Sigmoid colon (tissue), 7 donors: ENCODE data around the gene ACKR4. TPM values are rescaled to one million over a fixed set of nuclear protein-coding genes. Genes with fewer than 3 reads are reported as not detected.

Experiments used
- DNase-seq: peaks from one replicate; pipeline ENCODE4 v3.0.0-alpha.2; 2019
- H3K27ac ChIP-seq, 4 donors: fragments of 200-600 bp; sonication (generic); one replicate each; pipeline ENCODE4 v1.5.1; 2016 to 2019; ENCODE audit warnings: mild to moderate bottlenecking in 1 of 4
- H3K27me3 ChIP-seq, 3 donors: fragments of 200-600 bp; sonication (generic); one replicate each; pipeline ENCODE4 v1.5.1; 2019; ENCODE audit warnings: mild to moderate bottlenecking in 1 of 3
- H3K36me3 ChIP-seq, 4 donors: fragments of 200-600 bp; sonication (generic); one replicate each; pipeline ENCODE4 v1.5.1; 2016 to 2019
- H3K4me1 ChIP-seq, 4 donors: fragments of 200-600 bp; sonication (generic); one replicate each; pipeline ENCODE4 v1.5.1; 2017 to 2019
- H3K4me3 ChIP-seq, 4 donors: fragments of 200-600 bp; sonication (generic); one replicate each; pipeline ENCODE4 v1.5.1; 2017 to 2019; ENCODE audit warnings: mild to moderate bottlenecking in 2 of 4, moderate library complexity in 1 of 4
- H3K9me3 ChIP-seq, 4 donors: fragments of 200-600 bp in 3 of 4; sonication (generic) in 3 of 4; one replicate each; pipeline versions ENCODE4 v1.5.1 to v1.6.1; 2013 to 2019
- CTCF ChIP-seq, 4 experiments: fragments of 450-650 bp in 3 of 4; fragments of 200-600 bp in 1 of 4; IDR thresholded peaks; one replicate each; pipeline ENCODE4 v1.5.1; 2016 to 2019; ENCODE audit warnings: antibody characterized with exemption in 4 of 4, mild to moderate bottlenecking in 3 of 4, moderate library complexity in 2 of 4
- EP300 ChIP-seq, 4 donors: sonication (generic); formaldehyde crosslinking; IDR thresholded peaks; one replicate each; pipeline ENCODE4 v1.6.1; 2017; ENCODE audit warnings: antibody characterized with exemption in 4 of 4
- POLR2A ChIP-seq, 2 donors: fragments of 450-650 bp; IDR thresholded peaks; one replicate each; pipeline ENCODE4 v1.6.1; 2016; ENCODE audit warnings: antibody characterized with exemption in 2 of 2, mild to moderate bottlenecking in 2 of 2, moderate library complexity in 2 of 2
- POLR2AphosphoS5 ChIP-seq, 4 donors: sonication (generic); formaldehyde crosslinking; IDR thresholded peaks; one replicate each; pipeline ENCODE4 v1.6.1; 2017; ENCODE audit warnings: antibody characterized with exemption in 4 of 4
- WGBS, 2 donors: extraction: QIAGEN DNeasy Blood & Tissue Kit; methylation state at CpG; one replicate each; pipeline ENCODE4 v1.1.7; 2013; 5-methylcytosine and 5-hydroxymethylcytosine counted together
- intact Hi-C: fragments of 100-400 bp; cut with DNase I; formaldehyde crosslinking; loops from one replicate; pipeline ENCODE4 v1.15.1; 2023
- polyA plus RNA-seq, 3 donors: library from polyadenylated mRNA; stranded (reverse); fragments of 200-250 nt; gene quantifications; one replicate each; pipeline ENCODE4 v1.2.3, GENCODE V29; 2013
- total RNA-seq, 4 donors: library from RNA; depleted of rRNA; stranded (reverse); fragments of >200 nt; gene quantifications; one replicate each; pipeline ENCODE4 v1.1.0, GENCODE V29; 2016
- donor health status: healthy with polysubstance abuse.
- donor health status: Bipolar disorder and iron deficiency.
- donor health status: healthy.

The ACKR4 gene
- total and polyA plus RNA-seq, 7 donors: 0.54 to 5.0 (median 2.0) TPM; not detected in 2

GRCh38 chr3:132561003-132561402 lies 36.1 kb upstream of the ACKR4 start:
- Histone ChIP-seq H3K36me3 (peaks cover 0 to 35% (median 5%) of the 10 kb centered on the region in 4 donors), H3K4me3 (no peak overlapping the region), H3K9me3 (no peaks in the 10 kb centered on the region), H3K27me3 (no peaks in the 10 kb centered on the region), H3K27ac (no peak overlapping the region), H3K4me1 (no peaks in the 10 kb centered on the region)
- 82 to 89% methylated on average over 4 of the region's 4 CpGs for WGBS, 2 donors
- TF ChIP-seq CTCF (IDR thresholded peaks at IDR 0.05): no peak
- TF ChIP-seq POLR2A (IDR thresholded peaks at IDR 0.05): no peak
- no peak for TF ChIP-seq POLR2AphosphoS5 (IDR thresholded peaks at IDR 0.05)
- TF ChIP-seq EP300 (IDR thresholded peaks at IDR 0.05): no peak
- DNase-seq: no peak
- intact Hi-C loops: no loop called here

DNA sequence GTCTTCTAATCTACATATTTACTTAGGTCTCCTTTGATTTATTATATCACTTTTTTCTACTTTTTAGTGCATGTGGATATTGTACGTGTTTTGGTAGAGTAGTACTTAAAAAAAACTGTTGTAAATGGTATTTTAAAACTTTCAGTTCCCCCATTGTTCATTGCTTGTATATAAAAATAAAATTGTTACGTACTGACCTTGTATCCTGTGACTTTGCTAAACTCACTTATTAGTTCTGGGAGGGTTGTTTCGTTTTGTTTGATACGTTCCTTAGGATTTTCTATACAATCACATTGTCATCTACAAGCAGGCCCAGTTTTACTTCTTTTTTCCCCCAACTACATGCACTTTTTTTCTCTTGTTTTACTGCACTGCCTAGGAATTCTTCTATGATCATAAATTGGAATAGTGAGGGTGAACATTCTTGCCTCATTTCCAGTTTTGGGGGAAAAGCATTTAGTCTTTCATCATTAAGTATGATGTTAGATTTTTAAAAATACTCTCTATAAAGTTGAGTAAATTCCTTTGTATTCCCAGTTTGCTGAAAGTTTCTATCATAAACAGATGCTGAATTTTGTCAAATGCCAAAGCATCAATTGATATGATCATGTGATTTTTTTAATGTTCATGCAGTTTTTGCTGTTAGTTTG lies 33.5 kb upstream of the ACKR4 start:
- DNase-seq: no peak
- no peak overlapping the region for H3K4me3 ChIP-seq
- TF ChIP-seq CTCF (IDR thresholded peaks at IDR 0.05) (no peak), POLR2A (IDR thresholded peaks at IDR 0.05) (no peak), EP300 (IDR thresholded peaks at IDR 0.05) (no peak), POLR2AphosphoS5 (IDR thresholded peaks at IDR 0.05) (no peak)
- no peaks in the 10 kb centered on the region for H3K9me3 ChIP-seq
- H3K36me3 ChIP-seq: peaks cover 0 to 24% (median 3%) of the 10 kb centered on the region in 4 donors
- intact Hi-C loops: no loop called here
- no peaks in the 10 kb centered on the region for H3K4me1 ChIP-seq
- H3K27ac ChIP-seq: no peak overlapping the region
- H3K27me3 ChIP-seq: no peaks in the 10 kb centered on the region
- WGBS, 2 donors: 79 to 91% methylated on average over 4 of the region's 4 CpGs

DNA sequence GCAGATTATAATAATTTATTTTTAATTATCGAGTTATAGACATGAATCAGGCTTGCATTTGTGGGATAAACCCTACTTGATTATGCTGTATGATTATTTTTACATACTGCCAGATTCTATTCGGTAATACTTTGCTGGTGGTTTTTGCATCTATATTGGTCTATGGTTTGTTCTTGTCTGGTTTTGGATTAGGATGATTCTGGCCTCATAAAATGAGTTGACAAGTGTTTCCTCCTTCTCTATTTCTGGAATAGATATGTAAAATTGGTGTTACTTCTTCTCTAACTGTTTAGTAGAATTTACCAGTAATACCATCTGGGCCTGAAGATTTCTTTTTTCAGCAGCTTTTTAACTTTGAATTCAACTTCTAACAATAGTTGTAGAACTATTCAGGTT lies 33.0 kb upstream of the ACKR4 start:
- Histone ChIP-seq H3K9me3 (no peaks in the 10 kb centered on the region), H3K27ac (no peak overlapping the region), H3K36me3 (peaks cover 0 to 19% (median under 1%) of the 10 kb centered on the region in 4 donors), H3K4me3 (no peak overlapping the region), H3K27me3 (no peaks in the 10 kb centered on the region), H3K4me1 (peaks cover 0 to 3% (median 0%) of the 10 kb centered on the region in 4 donors)
- intact Hi-C loops: no loop called here
- DNase-seq: no peak
- WGBS, 2 donors: 81 to 94% methylated on average over 2 of the region's 2 CpGs
- no peak for TF ChIP-seq POLR2AphosphoS5 (IDR thresholded peaks at IDR 0.05)

- Histone ChIP-seq H3K36me3 (peaks cover 0 to 9% (median 0%) of the 10 kb centered on the region in 4 donors), H3K27me3 (no peaks in the 10 kb centered on the region), H3K9me3 (no peaks in the 10 kb centered on the region), H3K4me3 (no peak overlapping the region), H3K27ac (peak overlapping the region in 1 of 4 donors; percentile 53), H3K4me1 (peaks cover 0 to 15% (median 7%) of the 10 kb centered on the region in 4 donors)
- intact Hi-C loops: no loop called here
- 80 to 87% methylated on average over 2 of the region's 2 CpGs for whole genome bisulfite sequencing, 2 donors
- TF ChIP-seq CTCF (IDR thresholded peaks at IDR 0.05): no peak
- DNase-seq: no peak
Observed at GRCh38 chr3:132568422-132568821, 28.6 kb upstream of the ACKR4 start.

- Histone ChIP-seq H3K27me3 (no peaks in the 10 kb centered on the region), H3K27ac (peak overlapping the region; percentile 0 to 53 (median 32)), H3K9me3 (no peaks in the 10 kb centered on the region), H3K4me3 (no peak overlapping the region), H3K4me1 (peaks cover 0 to 15% (median 9%) of the 10 kb centered on the region in 4 donors), H3K36me3 (peaks cover 0 to 13% (median 0%) of the 10 kb centered on the region in 4 donors)
- intact Hi-C loops: no loop called here
- 4 to 43% methylated on average over 2 of the region's 2 CpGs for WGBS, 2 donors
- TF ChIP-seq CTCF (IDR thresholded peaks at IDR 0.05): no peak
- TF ChIP-seq POLR2AphosphoS5 (IDR thresholded peaks at IDR 0.05): no peak
- no peak for TF ChIP-seq POLR2A (IDR thresholded peaks at IDR 0.05)
- TF ChIP-seq EP300 (IDR thresholded peaks at IDR 0.05): no peak
- DNase-seq: no peak
Observed at GRCh38 chr3:132569153-132569552, 27.9 kb upstream of the ACKR4 start.
